Measurements from ENCODE around the gene KCNQ1.
"Not testable (repeated sequence)": the region's sequence is repeated elsewhere in the genome, so short reads cannot be mapped to it uniquely, and the experiment has no call there.

DNA sequence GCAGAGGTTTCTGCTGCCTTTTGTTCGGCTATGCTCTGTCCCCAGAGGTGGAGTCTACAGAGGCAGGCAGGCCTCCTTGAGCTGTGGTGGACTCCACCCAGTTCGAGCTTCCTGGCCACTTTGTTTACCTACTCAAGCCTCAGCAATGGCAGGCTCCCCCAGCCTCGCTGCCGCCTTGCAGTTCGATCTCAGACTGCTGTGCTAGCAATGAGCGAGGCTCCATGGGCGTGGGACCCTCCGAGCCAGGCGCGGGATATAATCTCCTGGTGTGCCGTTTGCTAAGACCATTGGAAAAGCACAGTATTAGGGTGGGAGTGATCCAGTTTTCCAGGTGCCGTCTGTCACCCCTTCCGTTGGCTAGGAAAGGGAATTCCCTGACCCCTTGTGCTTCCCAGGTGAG is 195.0 kb downstream of the KCNQ1 start:
- TF ChIP-seq POLR2A (IDR thresholded peaks at IDR 0.05; ENCODE audit: low read length); GATA1 (IDR thresholded peaks at IDR 0.05; ENCODE audit: low read depth, low read length): not testable (repeated sequence)
